Kasumi-1 (cell line): ENCODE measurements around the gene ZFHX3.

ENCODE experiments used
- DNase-seq, 2 experiments: peaks; one replicate each; lab custom pipeline; 2025; lab: John Stamatoyannopoulos, UW

Gene ZFHX3

DNA sequence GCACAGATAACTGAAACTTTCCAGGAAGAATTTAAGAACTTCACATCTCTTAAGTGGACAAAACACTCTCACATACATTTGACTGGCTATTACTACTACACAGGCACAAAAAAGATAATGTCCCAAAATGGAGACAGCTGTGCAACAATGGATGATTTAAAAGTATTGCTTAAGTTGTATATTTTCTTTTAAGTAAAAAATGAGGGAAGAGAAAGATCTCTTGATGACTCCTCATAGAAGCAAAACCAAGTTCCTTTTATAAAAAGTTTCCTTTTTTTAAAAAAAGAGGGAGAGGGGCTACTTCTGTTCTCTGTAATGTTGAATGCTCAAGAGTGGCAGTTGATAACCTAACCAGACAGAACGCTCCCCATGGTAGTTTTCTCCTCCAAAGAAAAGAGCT, 195.5 kb downstream of the ZFHX3 start:
- DNase-seq: no peak

DNA sequence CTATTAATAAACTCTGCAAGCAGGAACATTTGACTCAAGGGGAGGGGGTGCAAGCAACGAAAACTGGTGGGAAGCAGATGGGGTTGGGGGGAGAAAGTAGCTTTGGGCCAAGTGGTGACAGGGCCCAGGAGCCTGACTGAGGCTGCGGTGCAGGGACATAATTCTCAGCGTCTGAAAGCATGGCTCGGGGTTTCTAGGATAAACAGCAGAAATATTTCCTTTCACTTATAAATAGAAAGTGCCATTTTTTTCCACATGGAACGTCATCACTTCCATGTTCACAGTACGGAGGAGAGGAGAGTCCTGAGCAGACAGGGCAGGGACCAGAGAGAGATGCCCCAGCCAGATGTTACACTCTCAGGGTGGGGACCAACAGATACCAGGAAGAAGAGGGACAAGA, 197.1 kb downstream of the ZFHX3 start:
- DNase-seq: no peak

DNA sequence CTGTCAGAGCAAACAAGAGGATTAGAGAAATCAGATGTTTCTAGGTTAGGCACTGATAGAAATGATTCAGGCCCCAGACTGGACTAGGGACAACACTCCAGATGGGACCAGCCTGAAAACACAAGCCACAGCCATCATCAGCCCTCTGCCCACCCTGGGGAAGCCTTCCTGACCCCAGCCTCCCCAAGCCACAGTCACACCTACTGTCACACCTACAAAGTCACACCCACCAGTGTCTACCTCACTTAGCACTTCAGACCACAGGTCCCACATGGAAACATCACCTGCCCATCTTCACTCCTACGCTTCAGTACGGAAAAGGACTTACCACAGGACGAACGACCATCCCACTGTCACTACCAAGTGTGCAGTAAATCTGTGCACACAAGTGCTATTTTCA, 197.9 kb downstream of the ZFHX3 start:
- no peak for DNase-seq

DNA sequence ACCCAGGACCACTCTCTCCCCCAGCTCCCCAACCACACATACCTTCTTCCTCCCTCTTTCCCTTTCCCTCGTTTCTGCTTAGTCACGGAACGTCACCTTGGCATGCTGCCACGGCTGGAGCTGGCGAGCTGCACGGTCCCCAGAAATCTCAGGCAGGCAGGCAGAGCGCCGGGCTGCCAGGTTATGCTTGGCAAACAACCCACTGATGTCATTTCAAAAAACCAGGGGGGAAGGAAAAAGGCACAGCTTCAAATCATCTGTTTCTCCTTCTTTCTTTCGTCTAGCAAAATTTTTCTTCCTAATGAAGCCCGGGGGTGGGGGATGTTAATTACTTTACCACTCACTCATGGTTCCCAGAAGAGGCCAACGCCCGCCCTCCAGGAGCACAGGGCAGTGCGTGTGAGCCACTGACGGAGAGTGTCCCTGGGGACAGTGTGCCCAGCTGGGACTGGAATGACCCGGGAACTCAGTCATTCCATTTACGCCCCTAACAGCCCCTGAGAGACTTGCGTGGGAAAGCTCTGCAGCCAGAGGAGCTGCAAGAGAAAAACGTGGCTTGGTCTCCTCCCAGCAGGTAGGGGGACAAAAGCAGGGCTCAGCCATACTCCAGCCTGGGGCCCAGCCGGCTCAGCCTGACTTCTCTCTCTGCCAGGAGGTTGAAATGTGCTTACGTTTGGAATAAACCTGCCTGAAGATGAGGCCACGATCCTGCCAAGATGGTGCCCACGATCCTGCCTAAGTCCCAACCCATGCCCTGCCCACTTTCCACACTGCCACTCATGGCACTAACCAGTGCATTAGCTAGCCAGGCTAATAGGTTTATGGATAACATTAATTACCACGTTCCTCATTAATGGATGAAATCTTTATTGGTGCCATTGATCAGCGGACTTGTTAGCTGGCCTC, 198.9 kb downstream of the ZFHX3 start:
- no peak for DNase-seq

DNA sequence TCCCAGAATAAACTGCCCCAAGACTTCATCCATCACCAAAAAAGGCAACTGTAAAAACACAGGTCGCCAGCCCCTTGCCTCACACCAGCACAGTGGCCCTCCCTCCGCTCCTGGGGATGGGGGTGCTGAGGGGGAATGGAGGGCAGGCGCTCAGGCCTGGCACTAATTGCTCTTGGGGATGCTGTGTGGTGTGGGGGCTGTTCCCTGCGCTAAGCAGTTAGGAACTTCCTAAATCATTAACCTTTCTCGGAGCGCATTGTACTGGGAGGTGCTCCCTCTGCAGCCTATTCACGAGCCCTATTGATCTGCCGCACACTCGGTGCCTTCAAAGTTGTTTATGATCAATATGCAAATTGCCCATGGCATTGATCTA, 199.9 kb downstream of the ZFHX3 start:
- DNase-seq: no peak

DNA sequence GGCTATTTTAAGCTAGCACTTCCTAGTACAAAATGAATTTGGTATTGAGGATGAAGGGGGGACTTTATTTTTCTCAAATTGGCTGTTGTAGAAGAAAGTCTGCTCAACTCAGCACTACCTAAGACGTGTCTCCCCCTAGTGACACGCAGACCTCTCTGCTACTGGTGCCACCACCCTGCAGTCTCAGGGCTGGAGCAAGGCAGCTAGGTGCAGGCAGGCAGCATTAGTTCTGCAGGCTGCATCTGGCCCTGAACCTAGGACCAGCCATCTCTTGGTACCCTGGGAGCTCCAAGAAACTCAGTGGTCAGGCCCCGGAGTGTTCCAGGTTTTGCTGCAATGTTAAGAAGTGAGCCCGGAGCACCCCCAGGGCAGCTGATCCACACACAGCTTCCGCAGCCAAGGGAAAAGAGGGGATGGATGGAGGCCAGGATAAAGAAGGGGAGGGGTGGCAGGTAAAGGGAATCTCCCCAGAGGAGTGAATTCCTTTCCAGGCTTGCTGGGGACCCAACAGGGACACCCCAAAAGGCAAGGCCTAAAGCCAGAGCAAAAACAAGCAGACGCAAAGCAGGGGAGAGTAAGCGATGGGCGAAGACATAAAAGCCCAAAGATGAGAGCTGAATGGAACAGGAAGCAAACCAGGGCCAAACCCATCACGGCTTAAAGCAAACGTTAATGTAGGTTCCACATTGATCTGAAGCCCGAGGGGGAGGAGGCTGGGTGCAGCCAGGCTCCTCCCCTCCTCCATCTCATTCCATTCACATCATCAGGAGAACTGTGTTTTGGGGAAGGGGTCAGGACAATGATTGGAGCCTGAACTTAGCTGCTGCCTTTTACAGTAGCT, 200.5 kb downstream of the ZFHX3 start:
- DNase-seq: peak; percentile 68 to 69

DNA sequence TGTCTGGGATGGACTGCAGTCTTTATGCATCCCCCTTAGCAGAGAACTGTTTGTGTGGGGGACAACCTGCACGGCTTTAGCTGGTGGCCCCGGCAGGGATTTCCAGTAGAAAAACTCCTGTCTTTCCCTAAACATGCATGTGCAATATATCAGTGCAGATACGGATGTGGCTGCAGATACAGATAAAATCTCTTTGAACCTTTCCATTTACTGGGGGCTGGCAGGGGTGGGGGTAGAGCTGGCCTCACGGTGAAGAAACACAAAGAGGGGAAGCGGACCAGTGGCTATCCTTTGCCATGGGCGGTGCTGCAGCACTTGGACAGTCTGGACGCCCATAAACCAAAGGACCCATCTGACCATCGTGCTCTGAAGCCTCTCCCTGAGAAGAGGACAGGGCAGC, 201.3 kb downstream of the ZFHX3 start:
- no peak for DNase-seq

DNA sequence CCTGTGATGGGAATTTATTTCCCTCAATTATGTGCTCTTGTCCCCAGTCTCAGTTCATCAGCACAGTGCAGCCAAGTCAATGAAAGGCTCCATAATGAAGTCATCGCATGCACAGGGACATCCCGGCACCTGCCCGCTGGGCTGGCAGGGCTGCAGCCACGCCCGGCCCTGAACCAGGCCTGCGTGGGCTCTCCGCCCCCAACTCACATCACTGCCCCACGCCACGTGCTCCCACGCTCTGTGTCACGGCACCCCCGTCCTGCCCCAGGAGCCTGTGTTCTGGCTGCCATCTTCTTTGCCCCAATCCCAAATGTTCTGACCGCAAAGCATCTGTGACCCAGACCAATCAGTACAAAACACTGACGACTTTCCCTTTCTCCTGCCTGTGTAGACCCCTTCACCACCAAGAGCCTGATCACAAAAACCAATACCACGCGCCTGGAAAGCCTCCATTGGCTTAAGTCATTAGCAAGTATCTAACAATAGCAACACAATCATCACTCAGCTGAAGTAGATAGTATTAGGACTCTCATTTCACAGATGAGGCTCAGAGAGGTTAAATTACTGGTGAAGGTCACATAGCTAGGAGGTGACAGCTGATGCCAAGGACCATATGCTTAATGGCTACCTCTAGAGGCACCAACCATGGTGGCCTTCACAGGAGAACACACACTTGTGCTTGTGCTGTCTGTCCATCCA, 202.5 kb downstream of the ZFHX3 start:
- no peak for DNase-seq

DNA sequence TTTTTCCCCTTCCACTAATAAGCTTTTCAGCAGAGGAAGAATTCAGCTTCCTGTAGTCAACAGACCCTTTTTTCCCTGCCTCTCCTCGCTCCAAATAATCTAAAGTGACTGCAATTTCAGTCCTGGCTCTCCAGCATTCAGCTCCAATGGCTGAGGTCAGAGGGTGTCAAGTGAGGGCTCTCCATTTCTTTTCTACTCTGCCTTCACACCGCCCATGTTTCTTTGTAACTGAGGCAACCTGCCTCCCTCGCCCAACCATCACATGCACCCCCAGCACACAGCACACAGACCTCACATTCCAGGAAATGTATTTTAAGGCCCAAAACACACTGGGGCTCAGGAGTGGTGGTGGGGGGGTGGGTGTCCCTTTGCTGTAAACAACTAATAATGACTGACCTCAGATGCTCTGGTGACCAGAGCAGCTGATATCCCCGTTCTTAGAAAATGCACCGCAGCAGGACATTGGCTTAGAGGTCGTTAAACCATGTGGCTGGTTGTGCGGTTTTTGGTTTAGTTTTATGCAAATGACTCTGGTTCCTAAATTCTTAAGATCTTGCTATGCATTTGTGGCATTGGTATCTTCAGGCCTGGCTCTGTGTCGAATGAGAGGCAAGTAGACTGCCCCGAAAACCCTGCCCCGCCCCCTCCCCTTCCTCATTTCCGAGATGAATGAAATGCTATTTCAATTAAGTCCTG, 203.6 kb downstream of the ZFHX3 start:
- DNase-seq: no peak

DNA sequence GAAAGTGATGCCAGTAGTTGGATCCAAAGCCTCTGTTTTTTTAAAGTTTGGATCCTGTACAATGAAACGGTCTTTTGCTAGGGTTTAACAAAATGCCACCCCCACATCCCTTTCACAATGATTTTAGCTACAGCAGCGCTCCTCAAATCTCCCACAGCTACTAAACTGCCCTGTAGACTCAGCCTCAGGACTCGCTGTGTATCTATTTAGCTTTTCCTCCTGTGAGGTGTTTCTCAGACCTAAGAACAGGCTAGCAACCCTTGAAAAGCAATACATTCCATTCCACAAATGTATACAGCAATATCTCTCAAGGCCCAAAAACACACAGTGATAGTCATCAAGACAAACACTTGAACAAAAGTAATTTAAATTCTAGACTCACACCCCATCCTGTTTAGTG, 206.4 kb downstream of the ZFHX3 start:
- no peak for DNase-seq

DNA sequence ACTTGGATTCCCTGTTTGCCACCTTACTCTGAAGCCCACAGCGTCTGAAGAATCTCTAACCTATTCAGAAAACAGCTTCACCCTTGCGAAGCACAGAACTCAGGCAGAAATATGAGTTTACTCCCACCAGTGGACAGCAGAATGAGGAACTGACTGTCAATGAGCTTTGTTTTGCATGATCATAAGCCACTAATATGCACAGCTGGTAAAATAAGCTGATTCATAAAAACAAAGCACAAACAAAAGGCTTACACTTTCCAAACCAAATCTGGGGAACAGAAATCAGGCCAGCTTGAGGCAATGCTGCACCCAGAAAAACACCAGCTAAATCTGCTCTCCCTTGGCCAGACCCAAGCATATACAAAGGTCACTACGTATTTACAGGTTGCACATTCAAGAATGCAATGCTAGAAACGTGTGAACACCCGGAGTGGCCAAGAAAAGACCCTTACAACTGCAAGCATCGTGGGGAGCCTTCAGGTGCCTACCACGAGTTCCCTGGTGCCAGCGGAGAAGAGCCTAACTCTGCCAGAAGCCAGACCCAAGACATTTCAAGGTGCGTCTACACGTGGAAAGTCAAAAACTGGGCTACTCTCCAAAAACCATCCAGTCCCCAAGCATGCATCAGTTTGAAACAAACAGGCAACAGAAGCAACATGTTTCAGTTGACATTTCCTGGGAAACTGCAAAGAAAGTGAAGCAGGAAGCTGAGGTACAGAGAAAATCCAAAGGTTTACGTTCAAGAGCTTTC, 207.1 kb downstream of the ZFHX3 start:
- DNase-seq: peak; percentile 28 to 39

DNA sequence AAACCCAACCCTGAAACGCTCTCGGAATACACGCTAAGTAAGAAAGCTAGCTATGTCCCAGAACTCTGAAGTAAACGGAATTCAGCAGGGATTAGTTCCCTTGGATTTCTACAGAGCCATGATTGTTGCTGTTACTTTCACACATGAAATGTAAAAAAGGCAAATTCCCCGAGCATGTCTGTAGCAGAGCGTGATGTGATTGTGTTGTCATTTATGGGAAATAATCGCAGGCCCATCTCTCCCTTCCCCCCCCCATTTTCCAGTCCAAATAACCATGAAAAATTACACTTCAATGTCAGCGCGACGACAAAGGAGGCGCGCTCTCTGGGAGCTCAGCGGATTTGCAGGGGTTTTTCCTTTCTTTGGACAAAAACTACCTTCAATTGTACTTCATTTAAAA, 209.0 kb downstream of the ZFHX3 start:
- DNase-seq: no peak

DNA sequence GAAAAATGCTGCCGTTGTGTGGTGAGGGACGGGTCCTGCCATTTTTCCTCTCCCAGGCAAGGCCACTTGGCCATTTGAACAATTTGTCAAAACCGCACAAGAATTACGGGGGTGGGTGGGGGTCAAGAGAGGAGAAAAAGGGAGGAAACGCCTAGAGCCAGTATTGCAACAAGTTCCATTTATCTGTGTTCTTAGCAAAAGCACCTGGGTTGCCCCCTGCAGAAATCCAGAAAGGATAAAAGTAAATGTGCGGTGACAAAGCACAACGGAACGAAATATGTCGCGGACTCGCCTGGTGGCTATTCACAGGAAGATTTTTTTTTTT, 209.4 kb downstream of the ZFHX3 start:
- no peak for DNase-seq

DNA sequence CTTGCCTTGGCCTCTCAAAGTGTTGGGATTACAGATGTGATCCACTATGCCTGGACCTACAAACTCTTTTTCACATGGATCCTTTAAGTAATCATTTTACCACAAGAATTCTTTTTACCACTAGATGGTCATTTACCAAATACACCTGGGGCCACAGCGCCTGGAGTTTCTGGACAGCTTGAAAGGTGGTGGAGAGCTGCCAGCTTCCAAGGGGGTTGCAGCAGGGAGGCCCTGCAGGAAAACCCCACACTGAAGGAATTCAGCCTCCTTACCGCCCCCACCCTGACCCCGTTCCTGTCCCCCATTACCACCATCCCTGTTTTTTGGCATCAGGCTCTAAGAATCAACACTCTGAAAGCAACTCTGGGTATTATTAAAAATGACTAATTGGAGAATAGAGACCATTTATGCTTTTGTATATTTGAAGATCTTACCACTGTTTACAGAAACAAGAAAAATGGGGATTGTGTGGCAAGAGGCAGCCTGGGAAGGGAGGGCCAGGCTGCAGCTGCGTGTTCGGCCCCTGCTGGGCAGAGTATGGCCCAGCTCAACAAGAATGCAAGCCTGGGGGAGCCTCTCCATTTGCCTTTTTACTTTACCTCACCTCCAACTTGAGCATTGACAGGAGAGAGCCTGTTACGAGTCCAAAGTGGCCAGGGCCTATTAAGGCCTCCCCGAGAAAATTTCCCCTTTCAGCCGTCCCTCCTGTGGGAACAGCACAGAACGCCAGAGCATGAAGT, 209.9 kb downstream of the ZFHX3 start:
- no peak for DNase-seq

DNA sequence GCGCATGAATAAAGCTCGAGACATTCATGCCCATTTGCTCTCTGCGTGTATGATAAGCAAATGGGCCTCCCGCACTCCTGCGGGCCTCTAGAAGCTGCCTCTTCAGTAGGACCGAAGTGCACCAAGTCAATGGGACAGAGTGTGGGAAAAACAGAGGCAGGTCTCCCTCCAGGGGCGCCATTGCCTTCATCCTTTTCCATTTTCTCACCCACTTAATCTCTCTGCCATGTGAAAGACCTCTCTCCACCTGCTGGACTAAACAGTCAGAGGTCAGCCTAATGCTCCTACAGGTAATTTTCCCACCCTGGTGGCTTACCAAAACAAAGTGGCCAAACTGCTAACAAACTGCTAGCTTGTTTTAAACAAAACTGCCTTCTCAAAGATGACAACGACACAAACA, 210.9 kb downstream of the ZFHX3 start:
- DNase-seq: no peak

DNA sequence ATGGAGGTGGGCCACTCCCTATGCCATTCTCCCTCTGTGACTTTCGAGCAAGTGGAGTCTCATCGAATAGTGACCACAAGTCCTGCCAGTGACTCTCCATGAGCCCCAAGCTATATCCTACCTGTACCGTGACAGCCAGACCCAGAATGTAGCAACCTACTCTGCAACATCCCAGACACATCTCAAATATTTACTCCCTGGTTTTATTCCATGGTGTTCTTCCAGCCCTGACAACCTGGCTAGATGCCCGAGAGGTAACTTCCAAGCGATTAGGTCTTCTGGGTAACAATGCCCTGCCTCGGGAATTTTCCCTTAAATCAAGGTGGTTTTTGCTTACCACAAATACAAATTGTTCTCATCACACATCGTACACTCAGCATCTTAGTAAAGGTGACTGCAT, 211.7 kb downstream of the ZFHX3 start:
- no peak for DNase-seq

DNA sequence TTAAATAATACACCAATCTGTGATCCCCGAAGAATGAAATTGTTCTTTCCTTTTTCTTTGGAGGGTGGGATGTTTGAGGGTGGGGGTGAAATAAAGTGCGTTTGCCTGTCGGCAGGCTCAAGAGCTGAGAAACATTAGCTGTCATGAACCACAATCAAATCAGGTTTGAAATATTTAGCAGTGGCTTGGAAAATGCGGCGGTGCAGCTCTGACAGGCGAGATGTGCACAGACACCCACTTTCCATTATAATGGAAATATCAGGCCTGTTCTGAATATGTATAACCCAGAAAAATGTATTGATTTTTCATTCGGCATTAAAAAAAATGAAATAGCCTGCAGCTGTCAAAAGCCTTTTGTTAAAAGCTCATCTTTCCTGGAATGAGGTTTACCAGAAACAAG, 212.8 kb downstream of the ZFHX3 start:
- no peak for DNase-seq

DNA sequence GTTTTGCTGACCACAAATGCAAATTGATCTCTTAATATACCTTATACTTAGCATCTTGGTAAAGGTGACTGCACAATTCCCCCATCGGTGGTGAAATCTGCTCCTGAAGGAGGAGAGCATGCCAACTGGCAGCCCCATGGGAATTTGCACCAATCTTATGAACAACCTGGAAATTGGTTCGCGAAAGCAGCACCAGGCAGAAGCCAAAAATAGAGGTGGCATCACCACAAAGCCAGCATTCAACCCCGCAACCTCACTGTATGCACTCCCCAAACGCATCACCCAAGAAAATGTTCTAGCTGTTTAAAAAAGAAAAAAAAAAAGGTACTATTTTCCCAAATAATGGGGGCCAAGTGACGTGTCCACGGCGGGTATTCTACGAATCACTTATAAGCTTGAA, 213.4 kb downstream of the ZFHX3 start:
- no peak for DNase-seq

DNA sequence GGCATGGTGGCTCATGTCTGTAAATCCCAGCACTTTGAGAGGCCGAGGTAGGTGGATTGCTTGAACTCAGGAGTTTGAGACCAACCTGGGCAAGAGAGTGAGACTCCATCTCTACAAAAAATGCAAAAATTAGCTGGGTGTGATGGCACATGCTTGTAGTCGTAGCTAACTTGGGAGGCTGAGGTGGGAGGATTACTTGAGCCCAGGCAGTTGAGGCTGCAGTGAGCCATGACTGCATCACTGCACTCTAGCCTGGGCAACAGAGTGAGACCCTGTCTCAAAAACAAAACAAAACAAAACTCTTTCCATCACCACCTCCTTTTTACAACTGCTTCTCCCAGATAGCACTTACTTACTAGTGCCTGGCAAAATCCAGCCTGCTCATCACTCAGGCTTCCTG, 214.0 kb downstream of the ZFHX3 start:
- no peak for DNase-seq

DNA sequence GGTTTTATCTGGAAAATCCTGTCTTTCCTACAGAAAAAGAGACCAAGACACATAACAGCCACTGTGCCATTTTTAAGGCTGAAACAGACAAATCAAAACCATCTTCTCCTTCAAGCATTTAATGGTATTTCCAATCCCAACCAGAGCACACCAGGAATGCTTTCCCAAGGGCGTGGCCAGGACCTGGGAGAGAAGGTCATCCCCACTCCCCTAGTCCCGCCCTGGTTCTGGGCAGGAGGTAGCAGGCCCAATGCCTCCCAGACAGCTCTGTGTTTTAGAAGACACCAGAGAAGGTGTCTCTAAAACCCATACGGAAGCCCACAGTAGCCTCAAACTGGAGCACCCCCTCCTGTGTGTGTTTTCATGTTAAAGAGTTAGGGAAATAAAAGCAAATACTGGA, 214.4 kb downstream of the ZFHX3 start:
- DNase-seq: no peak
